ENCODE results near the gene FEM1A. TPM values are rescaled to one million over a fixed set of nuclear protein-coding genes. Genes with fewer than 3 reads are reported as not detected.

Gene FEM1A
- polyA plus RNA-seq, 1 donor from 2014 or later: 8.7 TPM

GRCh38 chr19:4748589-4748988, 42.9 kb upstream of the FEM1A start:
- Histone ChIP-seq H3K79me2 (replicated peaks; ENCODE audit: insufficient read depth, low read length) (no peaks in the 10 kb centered on the region), H3K36me3 (ENCODE audit: insufficient read depth, low read length) (no peaks in the 10 kb centered on the region), H2AFZ (ENCODE audit: low read depth, low read length) (no peak overlapping the region), H3K4me3 (ENCODE audit: low read length) (no peak overlapping the region), H4K20me1 (ENCODE audit: insufficient read depth) (no peaks in the 10 kb centered on the region), H3K9ac (ENCODE audit: low read length) (peak overlapping the region; percentile 62), H3F3A (ENCODE audit: insufficient read depth, low read length, poor library complexity, severe bottlenecking) (no peaks in the 10 kb centered on the region), H3K27me3 (ENCODE audit: insufficient read depth, low read depth, low read length) (no peaks in the 10 kb centered on the region), H3K9me3 (ENCODE audit: low read length) (no peaks in the 10 kb centered on the region), H3K9me2 (ENCODE audit: insufficient read depth, low read length) (no peaks in the 10 kb centered on the region), H3K4me2 (ENCODE audit: low read length) (no peak overlapping the region), H3K27ac (ENCODE audit: low read length) (peak overlapping the region; percentile 90)
- TF ChIP-seq EP300 (conservative IDR thresholded peaks at IDR 0.05; ENCODE audit: poor library complexity, severe bottlenecking): no peak
- no peak for TF ChIP-seq RAD21 (conservative IDR thresholded peaks at IDR 0.05)
- no peak for TF ChIP-seq POLR2AphosphoS5 (IDR thresholded peaks at IDR 0.05)
- no peak for TF ChIP-seq TAF1 (IDR thresholded peaks at IDR 0.05; ENCODE audit: low read depth)
- no peak for TF ChIP-seq MXI1 (conservative IDR thresholded peaks at IDR 0.05; ENCODE audit: poor library complexity, severe bottlenecking)

GRCh38 chr19:4749870-4750590, 41.5 kb upstream of the FEM1A start:
- Histone ChIP-seq H3K79me2 (replicated peaks; ENCODE audit: insufficient read depth, low read length) (no peaks in the 10 kb centered on the region), H4K20me1 (ENCODE audit: insufficient read depth) (no peaks in the 10 kb centered on the region), H3K27ac (ENCODE audit: low read length) (peak overlapping the region; percentile 90), H2AFZ (ENCODE audit: low read depth, low read length) (peak overlapping the region; percentile 35), H3K9ac (ENCODE audit: low read length) (peak overlapping the region; percentile 62), H3K4me2 (ENCODE audit: low read length) (peak overlapping the region; percentile 37), H3K9me3 (ENCODE audit: low read length) (no peaks in the 10 kb centered on the region), H3F3A (ENCODE audit: insufficient read depth, low read length, poor library complexity, severe bottlenecking) (no peaks in the 10 kb centered on the region), H3K4me3 (ENCODE audit: low read length) (peak overlapping the region; percentile 16), H3K9me2 (ENCODE audit: insufficient read depth, low read length) (no peaks in the 10 kb centered on the region), H3K36me3 (ENCODE audit: insufficient read depth, low read length) (no peaks in the 10 kb centered on the region), H3K27me3 (ENCODE audit: insufficient read depth, low read depth, low read length) (no peaks in the 10 kb centered on the region)
- peak; percentile 86 for TF ChIP-seq MXI1 (conservative IDR thresholded peaks at IDR 0.05; ENCODE audit: poor library complexity, severe bottlenecking)
- no peak for TF ChIP-seq CTCF (IDR thresholded peaks at IDR 0.05; ENCODE audit: poor library complexity, severe bottlenecking)
- TF ChIP-seq TAF1 (IDR thresholded peaks at IDR 0.05; ENCODE audit: low read depth): no peak
- peak; percentile 94 for TF ChIP-seq EP300 (conservative IDR thresholded peaks at IDR 0.05; ENCODE audit: poor library complexity, severe bottlenecking)
- peak; percentile 62 for TF ChIP-seq RAD21 (conservative IDR thresholded peaks at IDR 0.05)
- TF ChIP-seq SMC3 (conservative IDR thresholded peaks at IDR 0.05; ENCODE audit: poor library complexity): peak; percentile 67
- peak; percentile 87 for TF ChIP-seq REST (IDR thresholded peaks at IDR 0.05; ENCODE audit: borderline replicate concordance)
- peak; percentile 88 for TF ChIP-seq POLR2AphosphoS5 (IDR thresholded peaks at IDR 0.05)

Data from neural cell (in vitro differentiated cells).